Esophagus squamous epithelium (tissue), 5 donors: ENCODE data around the gene RASA4B. TPM values are rescaled to one million over a fixed set of nuclear protein-coding genes. Genes with fewer than 3 reads are reported as not detected.
"Not testable (repeated sequence)": the region's sequence is repeated elsewhere in the genome, so short reads cannot be mapped to it uniquely, and the experiment has no call there.

Source experiments
- DNase-seq: peaks from one replicate; lab custom pipeline; 2025; lab: John Stamatoyannopoulos, UW
- H3K27ac ChIP-seq, 4 donors: fragments of 200-600 bp; sonication (generic); one replicate each; pipeline ENCODE4 v1.5.1; 2016 to 2019; ENCODE audit warnings: mild to moderate bottlenecking in 1 of 4
- H3K27me3 ChIP-seq, 4 donors: fragments of 200-600 bp; sonication (generic); 1 replicate in 3 of 4; 2 replicates in 1 of 4; pipeline versions ENCODE4 v1.5.1 to v1.6.0; 2017 to 2021; ENCODE audit warnings: antibody characterized with exemption in 1 of 4
- H3K36me3 ChIP-seq, 3 donors: fragments of 200-600 bp; sonication (generic); one replicate each; pipeline ENCODE4 v1.5.1; 2016 to 2019
- H3K4me1 ChIP-seq, 3 donors: fragments of 200-600 bp; sonication (generic); one replicate each; pipeline ENCODE4 v1.5.1; 2017 to 2019
- H3K4me3 ChIP-seq, 4 donors: fragments of 200-600 bp; sonication (generic); 1 replicate in 3 of 4; 2 replicates in 1 of 4; pipeline ENCODE4 v1.5.1; 2016 to 2019; ENCODE audit warnings: mild to moderate bottlenecking in 2 of 4, moderate library complexity in 1 of 4
- H3K9me3 ChIP-seq, 3 donors: fragments of 200-600 bp; sonication (generic); one replicate each; pipeline ENCODE4 v1.5.1; 2016 to 2019
- POLR2A ChIP-seq, 4 donors: fragments of 450-650 bp; IDR thresholded peaks; one replicate each; pipeline ENCODE4 v1.6.1; 2017; ENCODE audit warnings: antibody characterized with exemption in 4 of 4, mild to moderate bottlenecking in 4 of 4, moderate library complexity in 3 of 4
- WGBS, 2 donors: methylation state at CpG; one replicate each; pipeline ENCODE4 v1.1.5; 2018; 5-methylcytosine and 5-hydroxymethylcytosine counted together
- intact Hi-C: fragments of 100-400 bp; cut with DNase I; formaldehyde crosslinking; loops from one replicate; pipeline ENCODE4 v1.15.0; 2022
- total RNA-seq, 4 donors: library from RNA; depleted of rRNA; stranded (reverse); fragments of >200 nt; gene quantifications; one replicate each; pipeline ENCODE4 v1.1.0, GENCODE V29; 2016
- TF ChIP-seq, protein P1 (sequence below), 6 experiments: fragments of 450-650 bp in 4 of 6; fragments of 200-600 bp in 2 of 6; sonication (generic) in 2 of 6; IDR thresholded peaks; one replicate each; pipeline ENCODE4 v1.5.1; 2016 to 2019; ENCODE audit warnings: antibody characterized with exemption in 6 of 6, mild to moderate bottlenecking in 4 of 6, moderate library complexity in 4 of 6
- donor health status: DM: yes; HTN: yes; CAD: no.

The RASA4B gene
- total RNA-seq, 4 donors from 2014 or later: 0.97 to 4.2 (median 1.9) TPM

DNA sequence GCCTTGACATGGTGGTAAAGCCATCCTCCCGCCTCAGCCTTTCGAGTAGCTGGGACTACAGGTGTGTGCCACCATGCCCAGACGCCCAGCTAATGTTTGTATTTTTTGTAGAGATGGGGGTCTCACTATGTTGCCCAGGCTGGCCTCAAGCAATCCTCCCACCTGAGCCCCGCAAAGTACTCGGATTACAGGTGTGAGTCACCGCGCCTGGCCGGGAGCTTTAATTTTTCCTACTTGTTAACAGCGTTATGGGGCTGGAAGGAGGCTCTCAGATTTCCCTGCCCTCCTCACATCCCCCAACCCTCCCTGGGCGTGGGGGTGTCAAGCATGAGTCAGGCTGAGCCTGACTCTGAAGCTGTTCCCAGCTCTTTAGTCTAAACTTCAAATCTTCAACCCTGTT lies 61.2 kb downstream of the RASA4B start:
- no peak for DNase-seq
- Histone ChIP-seq H3K36me3 (peaks cover 5 to 55% (median 25%) of the 10 kb centered on the region in 3 donors), H3K4me1 (peaks cover 0 to 7% (median 4%) of the 10 kb centered on the region in 3 donors), H3K27me3 (no peaks in the 10 kb centered on the region), H3K27ac (no peak overlapping the region), H3K4me3 (no peak overlapping the region), H3K9me3 (no peaks in the 10 kb centered on the region)
- WGBS, 2 donors: 74 to 76% methylated on average over 8 to 10 of the region's 10 CpGs
- TF ChIP-seq, protein P1, sequence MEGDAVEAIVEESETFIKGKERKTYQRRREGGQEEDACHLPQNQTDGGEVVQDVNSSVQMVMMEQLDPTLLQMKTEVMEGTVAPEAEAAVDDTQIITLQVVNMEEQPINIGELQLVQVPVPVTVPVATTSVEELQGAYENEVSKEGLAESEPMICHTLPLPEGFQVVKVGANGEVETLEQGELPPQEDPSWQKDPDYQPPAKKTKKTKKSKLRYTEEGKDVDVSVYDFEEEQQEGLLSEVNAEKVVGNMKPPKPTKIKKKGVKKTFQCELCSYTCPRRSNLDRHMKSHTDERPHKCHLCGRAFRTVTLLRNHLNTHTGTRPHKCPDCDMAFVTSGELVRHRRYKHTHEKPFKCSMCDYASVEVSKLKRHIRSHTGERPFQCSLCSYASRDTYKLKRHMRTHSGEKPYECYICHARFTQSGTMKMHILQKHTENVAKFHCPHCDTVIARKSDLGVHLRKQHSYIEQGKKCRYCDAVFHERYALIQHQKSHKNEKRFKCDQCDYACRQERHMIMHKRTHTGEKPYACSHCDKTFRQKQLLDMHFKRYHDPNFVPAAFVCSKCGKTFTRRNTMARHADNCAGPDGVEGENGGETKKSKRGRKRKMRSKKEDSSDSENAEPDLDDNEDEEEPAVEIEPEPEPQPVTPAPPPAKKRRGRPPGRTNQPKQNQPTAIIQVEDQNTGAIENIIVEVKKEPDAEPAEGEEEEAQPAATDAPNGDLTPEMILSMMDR (IDR thresholded peaks at IDR 0.05): no peak
- TF ChIP-seq POLR2A (IDR thresholded peaks at IDR 0.05): no peak
- intact Hi-C loops: no loop called here

DNA sequence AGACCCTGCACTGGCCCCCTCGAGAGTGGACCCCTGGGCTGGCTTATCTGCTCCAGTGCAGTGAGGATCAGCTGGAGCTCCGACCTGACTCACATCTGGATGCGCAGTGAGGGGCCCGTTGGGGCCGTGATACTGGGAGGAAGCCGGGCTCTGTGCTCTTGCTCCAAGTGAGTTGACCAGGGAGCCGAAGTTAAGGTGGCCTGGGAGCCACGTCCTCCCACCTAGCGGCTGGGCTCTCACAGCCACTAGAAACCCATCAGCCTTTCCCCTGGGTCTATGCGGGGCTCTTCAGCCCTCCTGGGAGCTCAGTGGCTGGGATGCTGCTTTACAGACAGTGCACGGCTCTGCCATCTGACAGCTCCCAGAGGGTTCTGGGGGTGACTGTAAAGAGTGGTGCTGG lies 62.0 kb downstream of the RASA4B start:
- intact Hi-C loops: no loop called here
- peaks cover 0 to 7% (median 6%) of the 10 kb centered on the region in 3 donors for H3K4me1 ChIP-seq
- no peak overlapping the region for H3K27ac ChIP-seq
- H3K9me3 ChIP-seq: no peaks in the 10 kb centered on the region
- DNase-seq: no peak
- TF ChIP-seq, protein P1 (IDR thresholded peaks at IDR 0.05): no peak
- no peak for TF ChIP-seq POLR2A (IDR thresholded peaks at IDR 0.05)
- WGBS, 2 donors: no CpG with 5 or more reads among the region's 11 CpGs
- H3K27me3 ChIP-seq: no peaks in the 10 kb centered on the region
- no peak overlapping the region for H3K4me3 ChIP-seq
- H3K36me3 ChIP-seq: peaks cover 5 to 55% (median 25%) of the 10 kb centered on the region in 3 donors

- intact Hi-C loops: not testable (repeated sequence)
Observed at GRCh38 chr7:102454932-102455331, 62.6 kb downstream of the RASA4B start.

GRCh38 chr7:102454468-102454867 lies 63.1 kb downstream of the RASA4B start:
- H3K4me3 ChIP-seq: no peak overlapping the region
- no peak for TF ChIP-seq POLR2A (IDR thresholded peaks at IDR 0.05)
- TF ChIP-seq, protein P1 (IDR thresholded peaks at IDR 0.05): no peak
- no peaks in the 10 kb centered on the region for H3K9me3 ChIP-seq
- no peak for DNase-seq
- peaks cover 0 to 7% (median 6%) of the 10 kb centered on the region in 3 donors for H3K4me1 ChIP-seq
- 72 to 80% methylated on average over 1 to 2 of the region's 12 CpGs for WGBS, 2 donors
- H3K36me3 ChIP-seq: peaks cover 5 to 46% (median 23%) of the 10 kb centered on the region in 3 donors
- intact Hi-C loops: no loop called here
- H3K27me3 ChIP-seq: no peaks in the 10 kb centered on the region
- no peak overlapping the region for H3K27ac ChIP-seq

More at GRCh38 chr7:102454932-102455331, 62.6 kb downstream of the RASA4B start:
- H3K9me3 ChIP-seq, H3K27ac ChIP-seq, H3K4me3 ChIP-seq, DNase-seq, H3K4me1 ChIP-seq, H3K27me3 ChIP-seq: not testable (repeated sequence)
- 94 to 95% methylated on average over 7 to 9 of the region's 10 CpGs for WGBS, 2 donors
- peaks cover 5 to 50% (median 25%) of the 10 kb centered on the region in 3 donors for H3K36me3 ChIP-seq

DNA sequence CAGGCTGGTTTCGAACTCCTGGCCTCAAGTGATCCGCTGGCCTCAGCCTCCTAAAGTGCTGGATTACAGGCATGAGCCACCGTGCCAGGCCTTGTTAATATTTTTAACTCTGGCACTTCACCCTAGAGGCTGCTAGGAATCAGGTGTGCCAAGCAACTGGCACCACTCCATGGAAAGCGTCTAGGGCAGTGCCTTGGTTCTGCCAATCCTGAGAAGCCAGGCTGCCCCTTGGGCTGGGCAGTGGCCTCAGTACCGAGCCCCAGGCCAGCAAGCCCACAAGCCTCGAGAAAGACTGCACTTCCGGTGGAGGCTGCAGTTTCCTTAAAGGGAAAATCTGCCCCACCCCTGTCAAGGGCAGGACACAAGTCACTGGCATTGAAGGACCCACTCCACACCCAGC lies 64.3 kb downstream of the RASA4B start:
- H3K27ac ChIP-seq: no peak overlapping the region
- H3K4me3 ChIP-seq: no peak overlapping the region
- TF ChIP-seq, protein P1 (IDR thresholded peaks at IDR 0.05): no peak
- no peak for TF ChIP-seq POLR2A (IDR thresholded peaks at IDR 0.05)
- H3K36me3 ChIP-seq: peaks cover 5 to 34% (median 19%) of the 10 kb centered on the region in 3 donors
- WGBS, 2 donors: 38% methylated on average over 5 to 7 of the region's 7 CpGs
- intact Hi-C loops: no loop called here
- no peaks in the 10 kb centered on the region for H3K9me3 ChIP-seq
- H3K27me3 ChIP-seq: no peaks in the 10 kb centered on the region
- no peak for DNase-seq
- H3K4me1 ChIP-seq: peaks cover 0 to 7% (median 6%) of the 10 kb centered on the region in 3 donors

DNA sequence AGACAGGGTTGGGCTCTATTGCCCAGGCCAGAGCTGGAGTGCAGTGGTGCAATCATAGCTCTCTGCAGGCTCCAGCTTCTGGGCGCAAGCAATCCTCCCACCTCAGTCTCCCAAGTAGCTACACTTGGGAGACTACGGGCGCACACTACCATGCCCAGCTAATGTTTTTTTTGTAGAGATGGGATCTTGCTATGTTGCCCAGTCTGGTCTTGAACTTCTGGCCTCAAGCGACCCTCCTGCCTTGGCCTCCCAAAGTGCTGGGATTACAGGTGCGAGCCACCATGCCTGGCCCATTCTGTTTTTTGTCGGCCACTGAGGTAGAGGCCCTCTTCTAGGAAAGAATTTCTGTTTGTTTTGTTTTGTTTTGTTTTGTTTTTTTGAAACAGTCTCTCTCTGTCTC lies 65.1 kb downstream of the RASA4B start:
- Histone ChIP-seq H3K9me3 (no peaks in the 10 kb centered on the region), H3K27me3 (no peaks in the 10 kb centered on the region), H3K4me1 (peaks cover 0 to 7% (median 6%) of the 10 kb centered on the region in 3 donors), H3K4me3 (no peak overlapping the region), H3K36me3 (peaks cover 4 to 34% (median 15%) of the 10 kb centered on the region in 3 donors), H3K27ac (no peak overlapping the region)
- WGBS, 2 donors: 86 to 92% methylated on average over 6 of the region's 6 CpGs
- DNase-seq: no peak
- intact Hi-C loops: no loop called here
- TF ChIP-seq, protein P1 (IDR thresholded peaks at IDR 0.05): no peak
- no peak for TF ChIP-seq POLR2A (IDR thresholded peaks at IDR 0.05)
